Neural crest cell (in vitro differentiated cells): ENCODE measurements around the gene EPB41L4A. TPM values are rescaled to one million over a fixed set of nuclear protein-coding genes. Genes with fewer than 3 reads are reported as not detected.

ENCODE experiments used
- DNase-seq: peaks from one replicate; pipeline ENCODE4 v3.0.0; 2021; ENCODE audit warnings: low read depth, mixed read lengths, low spot score
- H3K27ac Mint-ChIP-seq: one replicate; pipeline ENCODE4 v1.8.0; 2021; ENCODE audit warnings: mild to moderate bottlenecking, mixed read lengths; ENCODE audit not compliant: unreplicated experiment
- H3K27me3 Mint-ChIP-seq: 2 replicates; pipeline ENCODE4 v1.8.0; 2021; ENCODE audit warnings: low read depth, mild to moderate bottlenecking, mixed read lengths
- H3K36me3 Mint-ChIP-seq: 2 replicates; pipeline ENCODE4 v1.8.0; 2021; ENCODE audit warnings: low read depth, mild to moderate bottlenecking, mixed read lengths
- H3K4me1 Mint-ChIP-seq: 2 replicates; pipeline ENCODE4 v1.8.0; 2021; ENCODE audit warnings: mixed read lengths
- H3K4me3 Mint-ChIP-seq: one replicate; pipeline ENCODE4 v1.8.0; 2021; ENCODE audit warnings: mild to moderate bottlenecking, mixed read lengths
- H3K9me3 Mint-ChIP-seq: 2 replicates; pipeline ENCODE4 v1.8.0; 2021; ENCODE audit warnings: mixed read lengths
- total RNA-seq: library from RNA; stranded (reverse); gene quantifications from 2 replicates; pipeline ENCODE4 v1.2.1, GENCODE V29; 2021
- TF ChIP-seq, protein P1 (sequence below): fragments of 200-600 bp; sonication (generic); conservative IDR thresholded peaks from 2 replicates; pipeline ENCODE4 v1.5.0; 2021; ENCODE audit warnings: antibody characterized with exemption, mild to moderate bottlenecking

EPB41L4A gene
- total RNA-seq, 1 donor from 2014 or later: 10.8 TPM

DNA sequence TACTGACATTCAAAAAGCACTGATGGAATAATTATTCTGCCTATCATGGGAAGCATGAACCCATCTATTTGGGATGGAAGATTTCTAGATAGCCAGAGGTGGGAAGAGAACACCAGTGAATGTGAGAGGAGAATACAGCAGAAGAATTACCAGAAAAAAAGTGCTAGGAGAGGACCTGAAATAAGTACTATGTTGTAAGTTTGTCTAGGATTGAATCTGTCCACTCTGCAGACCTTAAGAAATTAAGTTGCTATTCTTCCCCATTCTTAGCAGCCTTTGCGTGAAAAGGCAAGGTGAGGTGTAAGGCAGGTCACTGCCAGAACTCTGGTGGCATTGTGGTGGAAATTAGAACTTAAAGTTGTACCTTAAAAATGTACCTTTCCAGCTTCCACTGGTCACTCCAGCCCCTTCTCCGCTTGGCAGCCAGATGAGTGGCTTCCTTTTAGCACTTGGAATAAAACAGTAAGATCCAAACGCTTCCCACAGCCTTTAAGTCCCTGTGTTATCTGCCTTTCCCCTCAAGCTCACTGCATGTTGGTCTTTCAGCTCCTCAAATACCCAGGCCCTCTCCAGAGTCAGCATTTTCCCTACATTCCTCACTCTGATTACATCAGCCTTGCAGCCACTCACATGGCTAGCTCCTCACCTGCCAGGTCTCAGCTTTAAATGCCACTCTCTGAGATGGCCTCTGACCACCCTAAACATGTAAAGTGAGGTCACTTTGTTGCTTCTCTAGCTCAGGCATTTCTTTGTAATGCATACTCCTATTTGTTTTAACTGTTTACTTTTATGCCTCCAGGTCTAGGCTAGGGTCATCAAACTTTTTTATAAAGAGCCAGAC is 253.0 kb downstream of the EPB41L4A start:
- no peaks in the 10 kb centered on the region for H3K27me3 Mint-ChIP-seq
- peaks cover 20% of the 10 kb centered on the region for H3K4me1 Mint-ChIP-seq
- H3K36me3 Mint-ChIP-seq: peaks cover 25% of the 10 kb centered on the region
- DNase-seq: no peak
- no peaks in the 10 kb centered on the region for H3K9me3 Mint-ChIP-seq
- peak overlapping the region; percentile 52 for H3K4me3 Mint-ChIP-seq
- H3K27ac Mint-ChIP-seq: peak overlapping the region; percentile 45
- TF ChIP-seq, protein P1, sequence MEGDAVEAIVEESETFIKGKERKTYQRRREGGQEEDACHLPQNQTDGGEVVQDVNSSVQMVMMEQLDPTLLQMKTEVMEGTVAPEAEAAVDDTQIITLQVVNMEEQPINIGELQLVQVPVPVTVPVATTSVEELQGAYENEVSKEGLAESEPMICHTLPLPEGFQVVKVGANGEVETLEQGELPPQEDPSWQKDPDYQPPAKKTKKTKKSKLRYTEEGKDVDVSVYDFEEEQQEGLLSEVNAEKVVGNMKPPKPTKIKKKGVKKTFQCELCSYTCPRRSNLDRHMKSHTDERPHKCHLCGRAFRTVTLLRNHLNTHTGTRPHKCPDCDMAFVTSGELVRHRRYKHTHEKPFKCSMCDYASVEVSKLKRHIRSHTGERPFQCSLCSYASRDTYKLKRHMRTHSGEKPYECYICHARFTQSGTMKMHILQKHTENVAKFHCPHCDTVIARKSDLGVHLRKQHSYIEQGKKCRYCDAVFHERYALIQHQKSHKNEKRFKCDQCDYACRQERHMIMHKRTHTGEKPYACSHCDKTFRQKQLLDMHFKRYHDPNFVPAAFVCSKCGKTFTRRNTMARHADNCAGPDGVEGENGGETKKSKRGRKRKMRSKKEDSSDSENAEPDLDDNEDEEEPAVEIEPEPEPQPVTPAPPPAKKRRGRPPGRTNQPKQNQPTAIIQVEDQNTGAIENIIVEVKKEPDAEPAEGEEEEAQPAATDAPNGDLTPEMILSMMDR: no peak

DNA sequence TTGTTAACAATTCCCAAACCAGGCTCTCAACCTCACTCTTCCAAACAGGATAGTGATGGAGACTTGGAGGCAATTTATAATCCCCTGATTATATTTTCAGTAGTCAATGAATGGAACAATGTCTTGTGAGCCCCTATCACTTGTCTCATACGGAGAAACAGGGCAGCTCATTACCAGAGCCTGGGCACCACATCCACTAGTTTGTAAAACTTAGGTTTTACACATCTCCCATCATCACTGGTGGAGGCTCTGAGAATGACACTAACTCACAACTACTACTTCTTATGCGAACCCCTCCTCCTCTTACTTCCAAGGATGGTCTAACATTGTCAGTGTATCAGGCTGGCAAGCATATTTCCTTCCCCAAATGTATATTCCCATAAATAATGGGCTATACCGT is 253.7 kb downstream of the EPB41L4A start:
- H3K4me3 Mint-ChIP-seq: peak overlapping the region; percentile 38
- DNase-seq: no peak

GRCh38 chr5:112163435-112163834 is 255.6 kb downstream of the EPB41L4A start:
- peak overlapping the region; percentile 60 for H3K4me3 Mint-ChIP-seq
- peaks cover 26% of the 10 kb centered on the region for H3K4me1 Mint-ChIP-seq
- H3K9me3 Mint-ChIP-seq: peaks cover 6% of the 10 kb centered on the region
- peaks cover 25% of the 10 kb centered on the region for H3K36me3 Mint-ChIP-seq
- no peak for DNase-seq
- no peak overlapping the region for H3K27ac Mint-ChIP-seq
- TF ChIP-seq, protein P1: no peak
- H3K27me3 Mint-ChIP-seq: peaks cover 11% of the 10 kb centered on the region

More for the DNA sequence above, 253.7 kb downstream of the EPB41L4A start:
- peaks cover 3% of the 10 kb centered on the region for H3K27me3 Mint-ChIP-seq
- peaks cover 25% of the 10 kb centered on the region for H3K36me3 Mint-ChIP-seq
- TF ChIP-seq, protein P1: no peak
- peaks cover 23% of the 10 kb centered on the region for H3K4me1 Mint-ChIP-seq
- peaks cover 3% of the 10 kb centered on the region for H3K9me3 Mint-ChIP-seq
- no peak overlapping the region for H3K27ac Mint-ChIP-seq

DNA sequence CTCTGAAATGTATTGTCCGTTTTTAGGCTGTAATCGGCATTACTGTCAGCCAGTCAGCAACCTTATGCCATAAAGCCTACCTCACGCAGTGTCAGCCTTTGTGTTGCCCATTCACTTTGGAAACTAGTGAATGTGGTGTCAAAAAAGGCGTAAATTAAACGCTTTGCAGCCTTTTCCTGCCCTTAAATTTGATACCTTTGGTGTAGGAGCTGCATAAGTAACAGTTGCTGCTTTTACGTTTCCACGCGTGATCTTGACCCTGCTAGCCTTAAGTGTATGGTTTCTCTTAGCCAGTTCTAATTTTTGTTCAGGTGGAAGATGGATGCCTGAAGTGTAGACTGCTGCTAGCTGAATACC is 257.7 kb downstream of the EPB41L4A start:
- Mint-ChIP-seq H3K36me3 (peaks cover 19% of the 10 kb centered on the region), H3K27ac (peak overlapping the region; percentile 97), H3K27me3 (peaks cover 18% of the 10 kb centered on the region), H3K4me3 (peak overlapping the region; percentile 95), H3K4me1 (peaks cover 26% of the 10 kb centered on the region), H3K9me3 (peaks cover 9% of the 10 kb centered on the region)
- no peak for DNase-seq
- TF ChIP-seq, protein P1: no peak

- Mint-ChIP-seq H3K4me1 (peaks cover 26% of the 10 kb centered on the region), H3K27me3 (peaks cover 18% of the 10 kb centered on the region), H3K36me3 (peaks cover 16% of the 10 kb centered on the region), H3K9me3 (peaks cover 9% of the 10 kb centered on the region), H3K4me3 (peak overlapping the region; percentile 95), H3K27ac (peak overlapping the region; percentile 97)
- peak; percentile 93 for DNase-seq
- TF ChIP-seq, protein P1: peak; percentile 97
These were observed 258.3 kb downstream of the EPB41L4A start for GRCh38 chr5:112160652-112161391.
